Thymus (tissue), 11 donors: Measurements from ENCODE around the gene LGALS3. TPM values are rescaled to one million over a fixed set of nuclear protein-coding genes. Genes with fewer than 3 reads are reported as not detected.

Source experiments
- DNase-seq, 9 donors: peaks; one replicate each; pipeline ENCODE4 v3.0.0-alpha.2; 2013; ENCODE audit warnings: low spot score in 9 of 9, low read depth in 6 of 9, missing footprints in 1 of 9
- H3K27ac ChIP-seq, 2 donors: one replicate each; pipeline ENCODE4 v1.5.1; 2013; ENCODE audit warnings: control low read depth in 1 of 2, low read depth in 1 of 2, low read length in 1 of 2, mild to moderate bottlenecking in 1 of 2, moderate library complexity in 1 of 2
- H3K27me3 ChIP-seq, 2 donors: one replicate each; pipeline ENCODE4 v1.5.1; 2013; ENCODE audit warnings: low read length in 1 of 2; ENCODE audit not compliant: control insufficient read depth in 2 of 2, insufficient read depth in 1 of 2
- H3K36me3 ChIP-seq, 2 donors: one replicate each; pipeline ENCODE4 v1.5.1; 2013; ENCODE audit warnings: low read length in 1 of 2, mild to moderate bottlenecking in 1 of 2, moderate library complexity in 1 of 2; ENCODE audit not compliant: control insufficient read depth in 2 of 2, insufficient read depth in 2 of 2
- H3K4me1 ChIP-seq, 2 donors: one replicate each; pipeline ENCODE4 v1.5.1; 2013; ENCODE audit warnings: low read length in 2 of 2; ENCODE audit not compliant: control insufficient read depth in 2 of 2, insufficient read depth in 2 of 2
- H3K4me3 ChIP-seq, 2 donors: one replicate each; pipeline ENCODE4 v1.5.1; 2013; ENCODE audit warnings: low read length in 2 of 2, control low read depth in 1 of 2, mild to moderate bottlenecking in 1 of 2
- H3K9me3 ChIP-seq, 2 donors: one replicate each; pipeline ENCODE4 v1.5.1; 2013; ENCODE audit warnings: low read length in 1 of 2, mild to moderate bottlenecking in 1 of 2; ENCODE audit not compliant: control insufficient read depth in 2 of 2, insufficient read depth in 1 of 2
- WGBS: extraction: QIAGEN DNeasy Blood & Tissue Kit; methylation state at CpG from one replicate; pipeline ENCODE4 v1.1.7; 2013; 5-methylcytosine and 5-hydroxymethylcytosine counted together
- polyA plus RNA-seq: library from polyadenylated mRNA; stranded (reverse); fragments of 200-250 nt; gene quantifications from one replicate; pipeline ENCODE4 v1.2.3, GENCODE V29; 2013
- total RNA-seq: library from RNA; stranded (reverse); fragments of 120-200 nt; gene quantifications from one replicate; pipeline ENCODE4 v1.2.4, GENCODE V29; 2013
- donor health status: healthy.

Gene LGALS3
- total and polyA plus RNA-seq, 2 donors: 34.4 to 301 TPM

GRCh38 chr14:55133416-55133815 is 4.4 kb downstream of the LGALS3 start:
- Histone ChIP-seq H3K4me1 (peaks cover 4 to 11% of the 10 kb centered on the region in 2 donors), H3K9me3 (no peaks in the 10 kb centered on the region), H3K36me3 (peaks cover 4% of the 10 kb centered on the region in 2 donors), H3K27ac (no peak overlapping the region), H3K27me3 (peaks cover 20 to 24% of the 10 kb centered on the region in 2 donors), H3K4me3 (no peak overlapping the region)
- no peak for DNase-seq
- 89% methylated on average over 4 of the region's 4 CpGs for WGBS

GRCh38 chr14:55136241-55136640 is 7.2 kb downstream of the LGALS3 start:
- Histone ChIP-seq H3K27ac (no peak overlapping the region), H3K36me3 (peaks cover 22 to 24% of the 10 kb centered on the region in 2 donors)

GRCh38 chr14:55136885-55137786 is 8.1 kb downstream of the LGALS3 start:
- Histone ChIP-seq H3K4me1 (no peaks in the 10 kb centered on the region), H3K36me3 (peaks cover 22 to 29% of the 10 kb centered on the region in 2 donors), H3K4me3 (no peak overlapping the region), H3K27me3 (no peaks in the 10 kb centered on the region), H3K9me3 (no peaks in the 10 kb centered on the region), H3K27ac (peak overlapping the region in 1 of 2 donors; percentile 13)
- DNase-seq: no peak
- WGBS: 93% methylated on average over 12 of the region's 12 CpGs

More at GRCh38 chr14:55136241-55136640, 7.2 kb downstream of the LGALS3 start:
- no peak for DNase-seq
- H3K27me3 ChIP-seq: no peaks in the 10 kb centered on the region
- 98% methylated on average over 3 of the region's 3 CpGs for WGBS
- no peaks in the 10 kb centered on the region for H3K9me3 ChIP-seq
- H3K4me1 ChIP-seq: no peaks in the 10 kb centered on the region
- no peak overlapping the region for H3K4me3 ChIP-seq

- Histone ChIP-seq H3K36me3 (peaks cover 30 to 36% of the 10 kb centered on the region in 2 donors), H3K4me3 (no peak overlapping the region), H3K27me3 (no peaks in the 10 kb centered on the region), H3K9me3 (no peaks in the 10 kb centered on the region), H3K4me1 (no peaks in the 10 kb centered on the region), H3K27ac (no peak overlapping the region)
- DNase-seq: no peak
- WGBS: 98% methylated on average over 7 of the region's 7 CpGs
These were observed 9.0 kb downstream of the LGALS3 start for GRCh38 chr14:55138091-55138490.

- Histone ChIP-seq H3K4me3 (no peak overlapping the region), H3K27ac (no peak overlapping the region), H3K36me3 (peaks cover 29 to 38% of the 10 kb centered on the region in 2 donors), H3K9me3 (no peaks in the 10 kb centered on the region), H3K4me1 (no peaks in the 10 kb centered on the region), H3K27me3 (no peaks in the 10 kb centered on the region)
- no peak for DNase-seq
These were observed 10.1 kb downstream of the LGALS3 start for GRCh38 chr14:55139141-55139540.

GRCh38 chr14:55139696-55140509 is 10.9 kb downstream of the LGALS3 start:
- Histone ChIP-seq H3K27me3 (no peaks in the 10 kb centered on the region), H3K9me3 (no peaks in the 10 kb centered on the region), H3K36me3 (peaks cover 31 to 40% of the 10 kb centered on the region in 2 donors), H3K27ac (no peak overlapping the region), H3K4me1 (no peaks in the 10 kb centered on the region), H3K4me3 (no peak overlapping the region)
- DNase-seq: no peak
- WGBS: 98% methylated on average over 4 of the region's 4 CpGs

GRCh38 chr14:55141825-55142224 is 12.8 kb downstream of the LGALS3 start:
- 98% methylated on average over 3 of the region's 3 CpGs for WGBS
- Histone ChIP-seq H3K9me3 (no peaks in the 10 kb centered on the region), H3K4me3 (no peak overlapping the region), H3K27ac (no peak overlapping the region), H3K4me1 (no peaks in the 10 kb centered on the region), H3K36me3 (peaks cover 38 to 49% of the 10 kb centered on the region in 2 donors), H3K27me3 (no peaks in the 10 kb centered on the region)
- DNase-seq: no peak

GRCh38 chr14:55142466-55142865 is 13.4 kb downstream of the LGALS3 start:
- Histone ChIP-seq H3K4me3 (no peak overlapping the region), H3K36me3 (peaks cover 38 to 53% of the 10 kb centered on the region in 2 donors), H3K9me3 (no peaks in the 10 kb centered on the region), H3K4me1 (no peaks in the 10 kb centered on the region), H3K27ac (no peak overlapping the region), H3K27me3 (no peaks in the 10 kb centered on the region)
- WGBS: 98% methylated on average over 2 of the region's 2 CpGs
- DNase-seq: no peak

GRCh38 chr14:55146425-55146824 is 17.4 kb downstream of the LGALS3 start:
- Histone ChIP-seq H3K4me1 (no peaks in the 10 kb centered on the region), H3K27me3 (no peaks in the 10 kb centered on the region), H3K9me3 (no peaks in the 10 kb centered on the region), H3K36me3 (peaks cover 24 to 57% of the 10 kb centered on the region in 2 donors), H3K4me3 (no peak overlapping the region), H3K27ac (no peak overlapping the region)
- DNase-seq: no peak
- WGBS: 98% methylated on average over 2 of the region's 2 CpGs
